IPS-15b (cell line): ENCODE data around the gene TRDN.
"Not testable (repeated sequence)": the region's sequence is repeated elsewhere in the genome, so short reads cannot be mapped to it uniquely, and the experiment has no call there.

Experiments used
- H3K27me3 ChIP-seq: one replicate; pipeline ENCODE4 v1.6.1; 2013; ENCODE audit warnings: low read length; ENCODE audit not compliant: control insufficient read depth, insufficient read depth
- H3K36me3 ChIP-seq: one replicate; pipeline ENCODE4 v1.6.1; 2013; ENCODE audit warnings: low read length; ENCODE audit not compliant: control insufficient read depth, insufficient read depth
- H3K4me1 ChIP-seq: one replicate; pipeline ENCODE4 v1.6.1; 2013; ENCODE audit warnings: mild to moderate bottlenecking, low read length; ENCODE audit not compliant: control insufficient read depth, insufficient read depth
- H3K4me3 ChIP-seq: one replicate; pipeline ENCODE4 v1.5.1; 2013; ENCODE audit warnings: low read depth, low read length
- H3K9ac ChIP-seq: one replicate; pipeline ENCODE4 v1.6.1; 2013; ENCODE audit warnings: low read depth, mild to moderate bottlenecking, low read length
- H3K9me3 ChIP-seq: one replicate; pipeline ENCODE4 v1.6.1; 2013; ENCODE audit warnings: mild to moderate bottlenecking, low read length; ENCODE audit not compliant: control insufficient read depth, insufficient read depth

TRDN gene

GRCh38 chr6:123472025-123472702, 164.6 kb downstream of the TRDN start:
- H3K9me3 ChIP-seq, H3K27me3 ChIP-seq, H3K36me3 ChIP-seq, H3K4me3 ChIP-seq, H3K9ac ChIP-seq, H3K4me1 ChIP-seq: not testable (repeated sequence)

- H3K9me3 ChIP-seq, result no peaks in the 10 kb centered on the region
- H3K27me3 ChIP-seq, result no peaks in the 10 kb centered on the region
- no peak overlapping the region for H3K9ac ChIP-seq
- no peaks in the 10 kb centered on the region for H3K4me1 ChIP-seq
- H3K4me3 ChIP-seq, result no peak overlapping the region
- no peaks in the 10 kb centered on the region for H3K36me3 ChIP-seq
These were observed 169.4 kb downstream of the TRDN start for GRCh38 chr6:123467392-123467791.

GRCh38 chr6:123462152-123462551, 174.6 kb downstream of the TRDN start:
- no peak overlapping the region for H3K9ac ChIP-seq
- H3K9me3 ChIP-seq, result no peaks in the 10 kb centered on the region
- H3K36me3 ChIP-seq, result no peaks in the 10 kb centered on the region
- H3K27me3 ChIP-seq, result no peaks in the 10 kb centered on the region
- H3K4me1 ChIP-seq, result no peaks in the 10 kb centered on the region
- no peak overlapping the region for H3K4me3 ChIP-seq

- H3K4me3 ChIP-seq, result no peak overlapping the region
- no peak overlapping the region for H3K9ac ChIP-seq
- H3K9me3 ChIP-seq, result no peaks in the 10 kb centered on the region
- no peaks in the 10 kb centered on the region for H3K36me3 ChIP-seq
- no peaks in the 10 kb centered on the region for H3K27me3 ChIP-seq
- no peaks in the 10 kb centered on the region for H3K4me1 ChIP-seq
These were observed 178.5 kb downstream of the TRDN start for GRCh38 chr6:123458218-123458617.

- Histone ChIP-seq H3K36me3 (no peaks in the 10 kb centered on the region), H3K9ac (no peak overlapping the region), H3K9me3 (no peaks in the 10 kb centered on the region), H3K4me1 (no peaks in the 10 kb centered on the region), H3K4me3 (no peak overlapping the region), H3K27me3 (no peaks in the 10 kb centered on the region)
These were observed 179.9 kb downstream of the TRDN start for GRCh38 chr6:123456836-123457235.

- Histone ChIP-seq H3K36me3 (no peaks in the 10 kb centered on the region), H3K9ac (no peak overlapping the region), H3K9me3 (no peaks in the 10 kb centered on the region), H3K4me3 (no peak overlapping the region), H3K27me3 (no peaks in the 10 kb centered on the region), H3K4me1 (no peaks in the 10 kb centered on the region)
These were observed 182.3 kb downstream of the TRDN start for GRCh38 chr6:123454448-123454847.

GRCh38 chr6:123453071-123453470, 183.7 kb downstream of the TRDN start:
- H3K9me3 ChIP-seq, H3K9ac ChIP-seq, H3K27me3 ChIP-seq, H3K36me3 ChIP-seq, H3K4me3 ChIP-seq, H3K4me1 ChIP-seq: not testable (repeated sequence)

GRCh38 chr6:123448306-123448884, 188.4 kb downstream of the TRDN start:
- H3K36me3 ChIP-seq, result no peaks in the 10 kb centered on the region
- no peaks in the 10 kb centered on the region for H3K9me3 ChIP-seq
- no peak overlapping the region for H3K9ac ChIP-seq
- no peak overlapping the region for H3K4me3 ChIP-seq
- H3K27me3 ChIP-seq, result no peaks in the 10 kb centered on the region
- no peaks in the 10 kb centered on the region for H3K4me1 ChIP-seq

GRCh38 chr6:123447315-123447937, 189.3 kb downstream of the TRDN start:
- no peak overlapping the region for H3K9ac ChIP-seq
- no peaks in the 10 kb centered on the region for H3K36me3 ChIP-seq
- no peak overlapping the region for H3K4me3 ChIP-seq
- H3K9me3 ChIP-seq, result no peaks in the 10 kb centered on the region
- H3K27me3 ChIP-seq, result no peaks in the 10 kb centered on the region
- H3K4me1 ChIP-seq, result no peaks in the 10 kb centered on the region

GRCh38 chr6:123439371-123439770, 197.4 kb downstream of the TRDN start:
- no peaks in the 10 kb centered on the region for H3K9me3 ChIP-seq
- peaks cover 5% of the 10 kb centered on the region for H3K4me1 ChIP-seq
- no peak overlapping the region for H3K4me3 ChIP-seq
- H3K9ac ChIP-seq, result no peak overlapping the region
- H3K36me3 ChIP-seq, result no peaks in the 10 kb centered on the region
- peaks cover 18% of the 10 kb centered on the region for H3K27me3 ChIP-seq

- peaks cover 16% of the 10 kb centered on the region for H3K27me3 ChIP-seq
These were observed 202.6 kb downstream of the TRDN start for GRCh38 chr6:123434186-123434585.

GRCh38 chr6:123430970-123431369, 205.8 kb downstream of the TRDN start:
- no peaks in the 10 kb centered on the region for H3K36me3 ChIP-seq
- no peaks in the 10 kb centered on the region for H3K4me1 ChIP-seq
- H3K27me3 ChIP-seq, result peaks cover 4% of the 10 kb centered on the region
- H3K4me3 ChIP-seq, result no peak overlapping the region
- H3K9ac ChIP-seq, result no peak overlapping the region
- H3K9me3 ChIP-seq, result no peaks in the 10 kb centered on the region

More at GRCh38 chr6:123434186-123434585, 202.6 kb downstream of the TRDN start:
- H3K4me1 ChIP-seq, result peaks cover 3% of the 10 kb centered on the region
- no peak overlapping the region for H3K9ac ChIP-seq
- no peaks in the 10 kb centered on the region for H3K9me3 ChIP-seq
- no peak overlapping the region for H3K4me3 ChIP-seq
- H3K36me3 ChIP-seq, result no peaks in the 10 kb centered on the region
